DOHH2 (cell line): ENCODE measurements around the gene MPZL3.
A peak's percentile ranks its signal among the peaks of the same experiment; 100 is the strongest.

ENCODE experiments used
- H3F3A ChIP-seq: fragments of 200-600 bp; sonication (generic), shearing (Covaris generic); 2 replicates; pipeline ENCODE4 v1.6.0; 2016; ENCODE audit warnings: antibody characterized with exemption, mild to moderate bottlenecking; ENCODE audit not compliant: control insufficient read depth, insufficient read depth
- H3K27ac ChIP-seq: fragments of 200-600 bp; sonication (generic); 2 replicates; pipeline ENCODE4 v1.5.1; 2014; ENCODE audit warnings: low read depth, mild to moderate bottlenecking, low read length, moderate library complexity
- H3K27me3 ChIP-seq: fragments of 200-600 bp; sonication (generic); 2 replicates; pipeline ENCODE4 v1.6.1; 2014; ENCODE audit warnings: mild to moderate bottlenecking, low read length, mixed read lengths; ENCODE audit not compliant: control insufficient read depth
- H3K36me3 ChIP-seq: fragments of 200-600 bp; sonication (generic); 2 replicates; pipeline ENCODE4 v1.6.1; 2014; ENCODE audit warnings: mild to moderate bottlenecking, low read length, moderate library complexity, mixed read lengths; ENCODE audit not compliant: control insufficient read depth
- H3K4me1 ChIP-seq: fragments of 200-600 bp; sonication (generic); 2 replicates; pipeline ENCODE4 v1.6.1; 2014; ENCODE audit warnings: mild to moderate bottlenecking, low read length, mixed read lengths; ENCODE audit not compliant: control insufficient read depth
- H3K4me2 ChIP-seq: fragments of 200-600 bp; sonication (generic); 2 replicates; pipeline ENCODE4 v1.6.0; 2014; ENCODE audit warnings: mild to moderate bottlenecking, low read length, moderate library complexity
- H3K4me3 ChIP-seq: fragments of 200-600 bp; sonication (generic); 2 replicates; pipeline ENCODE4 v1.5.1; 2014; ENCODE audit warnings: mild to moderate bottlenecking, low read length, mixed read lengths
- H3K79me2 ChIP-seq: fragments of 200-600 bp; sonication (generic); 2 replicates; pipeline ENCODE4 v1.6.1; 2014; ENCODE audit warnings: mild to moderate bottlenecking, low read length, mixed read lengths; ENCODE audit not compliant: control insufficient read depth
- H3K9me2 ChIP-seq: fragments of 200-600 bp; sonication (generic); replicated peaks from 2 replicates; pipeline ENCODE4 v1.6.1; 2014; ENCODE audit warnings: mild to moderate bottlenecking, low read length, mixed read lengths; ENCODE audit not compliant: control insufficient read depth
- H3K9me3 ChIP-seq: fragments of 200-600 bp; sonication (generic); 2 replicates; pipeline ENCODE4 v1.6.1; 2014; ENCODE audit warnings: antibody characterized with exemption, low read length, mixed read lengths; ENCODE audit not compliant: control insufficient read depth, insufficient read depth
- H4K20me1 ChIP-seq: fragments of 200-600 bp; sonication (generic); 2 replicates; pipeline ENCODE4 v1.6.0; 2014; ENCODE audit warnings: low read depth, mild to moderate bottlenecking, antibody characterized with exemption, low read length, moderate library complexity; ENCODE audit not compliant: control insufficient read depth, insufficient read depth
- EZH2phosphoT487 ChIP-seq: fragments of 200-600 bp; sonication (generic); IDR thresholded peaks from 2 replicates; pipeline ENCODE4 v1.6.1; 2017; ENCODE audit warnings: borderline replicate concordance, mild to moderate bottlenecking, antibody characterized with exemption, low read length, moderate library complexity, mixed read lengths
- TF ChIP-seq, protein P1 (sequence below): fragments of 200-600 bp; sonication (generic); IDR thresholded peaks from one replicate; pipeline ENCODE4 v1.5.1; 2014; ENCODE audit warnings: antibody characterized with exemption, mild to moderate bottlenecking, low read depth, low read length; ENCODE audit not compliant: poor library complexity, severe bottlenecking

MPZL3 gene

DNA sequence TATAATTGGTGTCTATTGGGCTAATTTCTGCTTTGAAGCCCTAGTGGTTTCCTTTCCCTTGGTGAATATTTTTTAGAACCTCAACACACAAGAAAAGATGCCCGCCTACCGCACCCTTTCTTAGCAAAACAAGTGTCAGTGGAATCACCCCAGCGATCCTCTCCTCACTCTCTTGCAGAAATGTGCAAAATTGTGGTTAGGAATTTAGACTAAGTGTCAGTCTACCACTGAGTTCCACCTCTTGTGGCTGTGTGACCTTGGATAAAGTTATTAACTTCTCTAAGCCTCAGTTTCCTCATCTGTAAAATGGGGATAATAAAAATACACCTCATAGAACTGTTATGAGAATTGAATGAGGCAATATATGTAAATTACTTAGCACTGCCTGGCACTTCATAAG is 22.1 kb downstream of the MPZL3 start:
- no peaks in the 10 kb centered on the region for H4K20me1 ChIP-seq

DNA sequence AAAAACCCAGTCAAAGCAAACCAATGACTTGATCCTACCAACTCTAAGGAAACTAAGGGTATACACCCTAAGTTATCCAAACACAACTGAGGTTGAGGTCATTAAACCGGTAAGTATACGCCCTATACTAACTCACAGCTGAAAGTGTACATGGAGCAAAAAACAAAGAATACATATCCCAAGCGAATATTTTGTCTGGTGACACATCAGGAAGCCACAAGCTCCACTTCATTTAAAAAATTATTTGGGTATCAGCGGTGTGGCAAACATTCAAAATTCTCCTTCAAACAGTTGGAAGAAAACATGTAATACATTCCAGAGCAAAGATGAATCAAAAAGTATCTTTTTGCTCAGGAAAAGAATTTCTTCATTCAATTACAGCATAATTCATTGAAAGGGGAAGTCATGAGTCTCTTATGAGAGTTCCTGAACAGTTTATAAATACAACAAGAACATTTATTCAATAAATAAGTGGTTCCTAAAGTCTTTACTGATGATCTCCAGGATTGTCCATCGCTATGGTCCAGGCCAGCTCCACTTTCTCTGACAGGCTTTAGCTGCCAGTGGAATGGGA is 22.8 kb downstream of the MPZL3 start:
- Histone ChIP-seq H3K9me3 (no peaks in the 10 kb centered on the region), H3K4me2 (no peak overlapping the region), H3K4me3 (no peak overlapping the region), H3F3A (peaks cover 4% of the 10 kb centered on the region; the same call in 1 of the 2 replicates), H4K20me1 (no peaks in the 10 kb centered on the region), H3K9me2 (no peaks in the 10 kb centered on the region), H3K79me2 (no peaks in the 10 kb centered on the region), H3K4me1 (peaks cover 54% of the 10 kb centered on the region), H3K36me3 (no peaks in the 10 kb centered on the region; the same call in 1 of the 2 replicates), H3K27ac (peak overlapping the region; percentile 19; the same call in 1 of the 2 replicates), H3K27me3 (no peaks in the 10 kb centered on the region)
- no peak for TF ChIP-seq EZH2phosphoT487
- TF ChIP-seq, protein P1, sequence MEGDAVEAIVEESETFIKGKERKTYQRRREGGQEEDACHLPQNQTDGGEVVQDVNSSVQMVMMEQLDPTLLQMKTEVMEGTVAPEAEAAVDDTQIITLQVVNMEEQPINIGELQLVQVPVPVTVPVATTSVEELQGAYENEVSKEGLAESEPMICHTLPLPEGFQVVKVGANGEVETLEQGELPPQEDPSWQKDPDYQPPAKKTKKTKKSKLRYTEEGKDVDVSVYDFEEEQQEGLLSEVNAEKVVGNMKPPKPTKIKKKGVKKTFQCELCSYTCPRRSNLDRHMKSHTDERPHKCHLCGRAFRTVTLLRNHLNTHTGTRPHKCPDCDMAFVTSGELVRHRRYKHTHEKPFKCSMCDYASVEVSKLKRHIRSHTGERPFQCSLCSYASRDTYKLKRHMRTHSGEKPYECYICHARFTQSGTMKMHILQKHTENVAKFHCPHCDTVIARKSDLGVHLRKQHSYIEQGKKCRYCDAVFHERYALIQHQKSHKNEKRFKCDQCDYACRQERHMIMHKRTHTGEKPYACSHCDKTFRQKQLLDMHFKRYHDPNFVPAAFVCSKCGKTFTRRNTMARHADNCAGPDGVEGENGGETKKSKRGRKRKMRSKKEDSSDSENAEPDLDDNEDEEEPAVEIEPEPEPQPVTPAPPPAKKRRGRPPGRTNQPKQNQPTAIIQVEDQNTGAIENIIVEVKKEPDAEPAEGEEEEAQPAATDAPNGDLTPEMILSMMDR: no peak

More for the DNA sequence above, 22.1 kb downstream of the MPZL3 start:
- no peak overlapping the region for H3K27ac ChIP-seq
- no peak overlapping the region for H3K4me3 ChIP-seq
- H3K27me3 ChIP-seq: no peaks in the 10 kb centered on the region
- no peaks in the 10 kb centered on the region for H3K9me2 ChIP-seq
- H3K4me2 ChIP-seq: no peak overlapping the region
- no peaks in the 10 kb centered on the region for H3K79me2 ChIP-seq
- no peaks in the 10 kb centered on the region; the same call in 1 of the 2 replicates for H3K36me3 ChIP-seq
- peaks cover 4% of the 10 kb centered on the region; the same call in 1 of the 2 replicates for H3F3A ChIP-seq
- TF ChIP-seq EZH2phosphoT487: no peak
- peaks cover 47% of the 10 kb centered on the region for H3K4me1 ChIP-seq
- H3K9me3 ChIP-seq: no peaks in the 10 kb centered on the region

DNA sequence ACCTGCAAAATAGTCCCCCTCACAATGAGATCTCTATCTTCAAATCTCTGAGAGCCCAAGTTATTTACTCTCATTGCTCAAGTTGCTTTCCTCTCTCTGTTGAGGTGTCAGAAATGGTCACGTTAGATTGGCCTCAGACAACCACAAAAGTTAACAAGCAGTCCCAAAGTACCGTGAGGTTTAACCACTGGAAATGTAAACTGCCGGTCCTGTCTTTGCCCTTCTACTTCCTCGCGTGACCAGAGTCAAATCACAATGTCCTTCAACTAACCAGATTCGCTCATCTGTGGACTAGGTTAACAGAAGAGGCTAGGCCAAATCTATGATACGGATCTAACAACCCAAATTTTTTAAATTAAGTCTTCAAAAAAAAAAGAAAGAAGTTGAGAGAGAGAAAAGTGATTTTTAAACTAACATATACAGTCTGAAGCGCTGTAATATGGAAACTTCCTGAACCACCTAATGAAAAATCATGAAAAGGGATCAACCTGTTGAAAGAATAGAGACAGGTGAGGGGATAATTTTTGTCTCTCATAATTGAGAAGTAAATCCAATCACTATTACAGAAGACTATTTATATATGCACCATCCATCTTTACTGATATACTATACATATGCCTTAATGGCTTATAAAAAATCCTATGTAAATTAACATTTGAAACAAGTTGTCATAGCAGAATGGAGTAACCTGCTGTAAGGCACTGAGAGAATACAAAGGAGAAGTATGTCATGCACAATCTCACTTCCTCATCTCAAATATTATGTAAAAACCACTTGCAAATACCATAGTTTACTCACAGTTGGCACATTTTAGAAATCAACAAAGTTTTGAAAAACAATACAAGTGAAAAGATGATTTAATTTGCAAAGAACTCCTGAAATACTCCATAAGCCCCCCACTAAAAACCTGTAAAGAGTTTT is 24.0 kb downstream of the MPZL3 start:
- peaks cover 4% of the 10 kb centered on the region; the same call in 1 of the 2 replicates for H3F3A ChIP-seq
- H4K20me1 ChIP-seq: no peaks in the 10 kb centered on the region
- no peaks in the 10 kb centered on the region for H3K79me2 ChIP-seq
- H3K9me2 ChIP-seq: no peaks in the 10 kb centered on the region
- H3K4me2 ChIP-seq: peak overlapping the region; percentile 52
- TF ChIP-seq, protein P1: no peak
- no peak for TF ChIP-seq EZH2phosphoT487
- H3K27me3 ChIP-seq: no peaks in the 10 kb centered on the region
- peaks cover 62% of the 10 kb centered on the region for H3K4me1 ChIP-seq
- H3K36me3 ChIP-seq: no peaks in the 10 kb centered on the region; the same call in 1 of the 2 replicates
- peak overlapping the region; percentile 48 for H3K27ac ChIP-seq
- H3K4me3 ChIP-seq: peak overlapping the region; percentile 23
- H3K9me3 ChIP-seq: no peaks in the 10 kb centered on the region
